ENCODE results near the gene GRID2. TPM values are rescaled to one million over a fixed set of nuclear protein-coding genes. Genes with fewer than 3 reads are reported as not detected.

The GRID2 gene
- total RNA-seq, 1 donor from 2014 or later: not detected

- no peak for TF ChIP-seq CTCF (conservative IDR thresholded peaks at IDR 0.05; ENCODE audit: low read depth, low read length)
- DNase-seq (ENCODE audit: low read depth): no peak
Observed at GRCh38 chr4:92483341-92483740, 179.6 kb downstream of the GRID2 start.

GRCh38 chr4:92488496-92488895 is 184.7 kb downstream of the GRID2 start:
- H3K4me3 ChIP-seq (ENCODE audit: low read depth, low read length): no peak overlapping the region
- TF ChIP-seq CTCF (conservative IDR thresholded peaks at IDR 0.05; ENCODE audit: low read depth, low read length): no peak
- DNase-seq (ENCODE audit: low read depth): no peak

More at GRCh38 chr4:92483341-92483740, 179.6 kb downstream of the GRID2 start:
- no peak overlapping the region for H3K4me3 ChIP-seq (ENCODE audit: low read depth, low read length)

DNA sequence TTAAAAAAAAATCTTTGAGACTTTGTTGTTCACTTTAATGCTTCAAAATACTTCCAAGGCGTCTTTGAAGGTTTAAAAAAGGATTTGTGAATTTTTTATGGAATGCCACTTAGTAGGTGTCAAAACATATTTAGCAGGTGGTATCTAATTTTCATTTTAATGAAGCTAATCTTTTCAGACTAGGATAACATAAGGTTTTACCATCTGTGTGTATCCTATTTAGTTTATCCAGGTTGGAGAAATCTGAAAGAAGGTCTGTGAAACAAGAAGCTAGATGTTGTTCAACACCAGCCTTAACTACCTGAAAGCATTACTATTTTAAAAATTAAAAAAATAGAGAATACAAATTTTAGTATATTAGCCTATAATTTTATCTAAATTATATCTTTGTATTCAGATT is 193.4 kb downstream of the GRID2 start:
- TF ChIP-seq CTCF (conservative IDR thresholded peaks at IDR 0.05; ENCODE audit: low read depth, low read length): no peak
- no peak for DNase-seq (ENCODE audit: low read depth)
- H3K4me3 ChIP-seq (ENCODE audit: low read depth, low read length): no peak overlapping the region

DNA sequence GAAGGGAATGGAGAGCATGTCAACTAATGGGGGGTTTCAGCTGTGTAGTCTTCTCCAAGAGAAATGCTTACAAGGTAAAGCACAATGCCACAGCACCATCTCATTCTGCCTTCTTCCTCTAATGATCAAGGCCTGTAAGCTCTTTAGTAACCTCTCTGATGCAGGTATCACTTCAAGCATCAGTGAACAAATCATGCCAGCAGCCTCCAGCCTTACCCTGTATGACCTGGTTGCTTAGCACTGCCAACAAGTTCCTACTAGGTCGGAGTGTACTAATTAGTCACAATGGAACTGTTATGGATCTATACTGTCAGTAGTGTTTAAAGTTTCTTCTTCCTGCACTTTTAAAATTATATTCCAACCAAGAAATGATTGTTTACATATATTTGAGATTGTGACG is 197.7 kb downstream of the GRID2 start:
- no peak for TF ChIP-seq CTCF (conservative IDR thresholded peaks at IDR 0.05; ENCODE audit: low read depth, low read length)
- H3K4me3 ChIP-seq (ENCODE audit: low read depth, low read length): no peak overlapping the region
- DNase-seq (ENCODE audit: low read depth): no peak

DNA sequence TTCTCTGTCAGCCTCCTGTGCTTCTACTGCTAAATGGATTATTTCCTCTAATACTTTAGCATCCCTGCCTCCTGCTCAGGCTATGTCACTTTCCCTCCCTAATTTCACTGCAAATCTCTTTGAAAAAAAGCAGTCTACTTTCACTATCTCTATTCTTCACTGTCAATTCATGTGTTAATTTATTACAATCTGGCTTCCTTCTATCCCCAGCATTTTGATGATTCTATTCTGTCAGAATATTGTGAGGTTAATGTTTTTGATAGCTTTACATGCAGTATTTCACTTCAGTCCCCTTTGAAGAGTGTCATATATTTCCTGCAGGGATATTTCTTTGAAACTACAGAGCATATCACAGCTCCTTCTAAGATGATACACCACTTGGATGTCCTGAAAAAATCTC is 203.2 kb downstream of the GRID2 start:
- DNase-seq (ENCODE audit: low read depth): no peak
- no peak for TF ChIP-seq CTCF (conservative IDR thresholded peaks at IDR 0.05; ENCODE audit: low read depth, low read length)
- H3K4me3 ChIP-seq (ENCODE audit: low read depth, low read length): no peak overlapping the region

DNA sequence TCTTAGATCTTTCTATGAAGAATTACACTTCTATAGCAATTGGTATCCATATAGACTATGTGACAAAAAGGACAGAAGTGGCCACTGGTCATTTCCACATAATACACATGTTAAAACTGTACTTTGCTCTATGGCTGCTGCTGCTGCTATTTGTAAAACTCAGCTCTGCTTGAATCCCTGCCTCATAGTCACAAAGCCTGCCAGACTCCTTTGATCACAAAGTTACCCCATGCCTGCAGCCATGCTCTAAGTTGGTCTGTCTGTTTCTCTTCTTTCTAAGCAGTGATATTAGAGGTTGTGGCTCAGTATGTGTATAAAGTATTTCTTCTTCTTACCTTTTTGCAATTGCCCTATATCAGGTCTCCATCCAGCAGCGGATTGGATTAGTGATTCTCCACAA is 210.9 kb downstream of the GRID2 start:
- no peak for DNase-seq (ENCODE audit: low read depth)
- TF ChIP-seq CTCF (conservative IDR thresholded peaks at IDR 0.05; ENCODE audit: low read depth, low read length): no peak
- no peak overlapping the region for H3K4me3 ChIP-seq (ENCODE audit: low read depth, low read length)

DNA sequence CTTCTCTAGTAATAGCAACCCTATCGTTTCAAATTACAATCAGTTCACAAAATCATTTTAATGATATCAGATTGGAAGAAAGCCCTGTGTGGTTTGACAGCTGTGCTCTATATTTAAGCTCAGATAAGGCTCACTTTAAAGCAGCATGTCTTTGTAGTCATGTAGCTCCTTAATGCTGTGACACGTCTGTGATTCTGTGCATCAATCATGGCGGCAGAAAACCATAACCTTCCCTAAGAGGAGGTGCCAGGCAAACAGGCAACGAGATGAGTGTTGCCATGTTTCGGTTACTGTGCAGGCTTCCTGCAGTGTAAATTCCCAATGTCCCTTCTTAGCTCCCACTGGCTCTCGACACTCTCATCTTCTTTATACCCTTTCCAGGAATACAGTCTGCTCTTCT is 212.7 kb downstream of the GRID2 start:
- TF ChIP-seq CTCF (conservative IDR thresholded peaks at IDR 0.05; ENCODE audit: low read depth, low read length): no peak
- no peak for DNase-seq (ENCODE audit: low read depth)
- no peak overlapping the region for H3K4me3 ChIP-seq (ENCODE audit: low read depth, low read length)

Measured in epithelial cell of proximal tubule (primary cell).